HepG2 (cell line): ENCODE measurements around the gene OR5M8. TPM values are rescaled to one million over a fixed set of nuclear protein-coding genes. Genes with fewer than 3 reads are reported as not detected.

Experiments used
- ATAC-seq: fragments of 200-7000 bp; cut with Tn5 transposase; 3 replicates; pipeline ENCODE4 v1.9.1; 2020; ENCODE audit warnings: mild to moderate bottlenecking, moderate library complexity
- BruUV-seq: library from RNA; stranded (reverse); fragments of 400-500 nt; replicated peaks from 2 replicates; lab custom pipeline; 2021; lab: Mats Ljungman, UMichigan
- CTCF ChIA-PET: fragments of 300-600 bp; formaldehyde crosslinking; extraction: SDS; loops from one replicate; lab custom pipeline; 2021; ENCODE audit warnings: low total read pairs, inconsistent platforms, low intra/inter-chr PET ratio; lab: Yijun Ruan, JAX
- POLR2A ChIA-PET: fragments of 350-600 bp; sonication (Branson Sonifier 250); formaldehyde crosslinking; loops from one replicate; lab custom pipeline; 2020; ENCODE audit warnings: antibody characterized with exemption, inconsistent platforms; lab: Yijun Ruan, JAX
- DNase-seq: peaks from one replicate; pipeline ENCODE4 v3.0.0-alpha.2; 2015; ENCODE audit warnings: low spot score
- FAIRE-seq: peaks from 3 replicates; lab custom pipeline; 2011; peaks lifted over from hg19 to GRCh38; lab: Jason Lieb, UNC
- H2AFZ ChIP-seq: one replicate; pipeline ENCODE4 v1.6.1; 2011; ENCODE audit warnings: low read length, inconsistent platforms
- H3K27ac ChIP-seq: fragments of 300-600 bp; 3 replicates; pipeline ENCODE4 v1.8.0; 2011; ENCODE audit warnings: mixed run types, mild to moderate bottlenecking, mixed read lengths, low read length, inconsistent platforms; ENCODE audit not compliant: insufficient read depth; ENCODE audit errors: extremely low read length
- H3K27me3 ChIP-seq, 2 experiments: fragments of 200-600 bp in 1 of 2; 2 replicates in 1 of 2; 3 replicates in 1 of 2; pipeline versions ENCODE4 v1.6.0 to v1.8.0; 2011; ENCODE audit warnings: low read length in 2 of 2, mild to moderate bottlenecking in 2 of 2, moderate library complexity in 2 of 2, inconsistent platforms in 1 of 2; ENCODE audit not compliant: insufficient read depth in 2 of 2, control insufficient read depth in 1 of 2
- H3K36me3 ChIP-seq, 2 experiments: fragments of 200-600 bp in 1 of 2; replicated peaks in 1 of 2; 2 replicates in 1 of 2; 3 replicates in 1 of 2; pipeline versions ENCODE4 v1.5.1 to v1.8.0; 2011; ENCODE audit warnings: low read length in 2 of 2, inconsistent platforms in 1 of 2; ENCODE audit not compliant: insufficient read depth in 2 of 2, control insufficient read depth in 1 of 2
- H3K4me1 ChIP-seq: 2 replicates; pipeline ENCODE4 v1.5.1; 2012; ENCODE audit warnings: low read length, inconsistent platforms; ENCODE audit not compliant: insufficient read depth
- H3K4me2 ChIP-seq: 2 replicates; pipeline ENCODE4 v1.6.0; 2011; ENCODE audit warnings: low read depth, low read length, inconsistent platforms
- H3K4me3 ChIP-seq, 3 experiments: fragments of 200-600 bp in 1 of 3; sonication (generic), shearing (Covaris generic) in 1 of 3; replicated peaks in 1 of 3; 2 replicates each; pipeline ENCODE4 v1.5.1; 2011 to 2016; ENCODE audit warnings: low read length in 3 of 3, inconsistent platforms in 2 of 3, low read depth in 2 of 3, mild to moderate bottlenecking in 2 of 3, control low read depth in 1 of 3, mixed read lengths in 1 of 3; ENCODE audit not compliant: insufficient read depth in 1 of 3
- H3K79me2 ChIP-seq: one replicate; pipeline ENCODE4 v1.6.1; 2011; ENCODE audit warnings: low read length, inconsistent platforms; ENCODE audit not compliant: insufficient read depth
- H3K9ac ChIP-seq: 2 replicates; pipeline ENCODE4 v1.6.0; 2011; ENCODE audit warnings: mild to moderate bottlenecking, low read depth, low read length, inconsistent platforms; ENCODE audit not compliant: insufficient read depth
- H3K9me3 ChIP-seq: 2 replicates; pipeline ENCODE4 v1.5.1; 2012; ENCODE audit warnings: mild to moderate bottlenecking, low read length
- H4K20me1 ChIP-seq: 2 replicates; pipeline ENCODE4 v1.6.0; 2011; ENCODE audit warnings: inconsistent platforms, mild to moderate bottlenecking, low read length, moderate library complexity; ENCODE audit not compliant: insufficient read depth
- CHCHD3 ChIP-seq: sonication (generic); formaldehyde crosslinking; IDR thresholded peaks from 2 replicates; pipeline ENCODE4 v1.8.0; 2022; ENCODE audit warnings: mild to moderate bottlenecking, missing genetic modification reagents, moderate library complexity
- DR1 ChIP-seq: sonication (generic); formaldehyde crosslinking; IDR thresholded peaks from 2 replicates; pipeline ENCODE4 v1.8.0; 2021; ENCODE audit warnings: mild to moderate bottlenecking, missing genetic modification reagents, inconsistent platforms
- FOSL2 ChIP-seq: sonication (generic); formaldehyde crosslinking; IDR thresholded peaks from 2 replicates; pipeline ENCODE4 v1.4.0; 2020; ENCODE audit warnings: missing genetic modification reagents
- KLF6 ChIP-seq: IDR thresholded peaks from 2 replicates; pipeline ENCODE4 v1.8.0; 2016; ENCODE audit warnings: missing biosample characterization, missing genetic modification reagents
- WGBS: methylation state at CpG from one replicate; pipeline ENCODE4 v1.1.6; 2017; ENCODE audit warnings: low lambda C conversion rate; 5-methylcytosine and 5-hydroxymethylcytosine counted together
- in situ Hi-C: cut with HindIII; loops from 2 replicates; pipeline ENCODE4 v1.10.0; 2017; ENCODE audit warnings: low pct_unique_long_range_greater_than_20kb; ENCODE audit not compliant: extremely low pct_ligation_motif_present
- intact Hi-C: fragments of 100-400 bp; cut with micrococcal nuclease; formaldehyde crosslinking; loops from one replicate; pipeline ENCODE4 v1.10.0; 2022; ENCODE audit not compliant: unreplicated experiment
- polyA plus RNA-seq, 8 experiments: library from polyadenylated mRNA; depleted of rRNA in 3 of 8; stranded (reverse) in 7 of 8; unstranded in 1 of 8; fragments of >200 nt; fragmentation: Illumina TruSeq in 4 of 8; extraction: Trizol in 4 of 8; gene quantifications; 2 replicates each; pipeline versions ENCODE4 v1.2.1 to v1.2.3, GENCODE V29; 2011 to 2016; ENCODE audit warnings: low read depth in 4 of 8, missing spikeins in 1 of 8, mixed read lengths in 1 of 8; ENCODE audit not compliant: insufficient read depth in 1 of 8
- total RNA-seq, 5 experiments: library from RNA; depleted of rRNA; stranded (reverse); fragments of >200 nt; fragmentation: Illumina TruSeq; extraction: Trizol; gene quantifications; 2 replicates each; pipeline ENCODE4 v1.2.3, GENCODE V29; 2016; ENCODE audit warnings: low read depth in 1 of 5
- TF ChIP-seq, protein P1 (sequence below): IDR thresholded peaks from 2 replicates; pipeline ENCODE4 v1.6.1; 2016; ENCODE audit warnings: low read depth
- TF ChIP-seq, protein P2 (sequence below): sonication (generic); formaldehyde crosslinking; conservative IDR thresholded peaks from 2 replicates; pipeline ENCODE4 v1.4.0; 2020; ENCODE audit warnings: missing genetic modification reagents
- TF ChIP-seq, protein P3 (sequence below): sonication (generic); formaldehyde crosslinking; IDR thresholded peaks from 2 replicates; pipeline ENCODE4 v1.5.1; 2020; ENCODE audit warnings: mild to moderate bottlenecking, missing genetic modification reagents, borderline replicate concordance

Gene OR5M8
- total and polyA plus RNA-seq, 2 of the 13 experiments (the other 11 are each of a cell fraction or from before 2014, with no cell fraction given) = not detected

DNA sequence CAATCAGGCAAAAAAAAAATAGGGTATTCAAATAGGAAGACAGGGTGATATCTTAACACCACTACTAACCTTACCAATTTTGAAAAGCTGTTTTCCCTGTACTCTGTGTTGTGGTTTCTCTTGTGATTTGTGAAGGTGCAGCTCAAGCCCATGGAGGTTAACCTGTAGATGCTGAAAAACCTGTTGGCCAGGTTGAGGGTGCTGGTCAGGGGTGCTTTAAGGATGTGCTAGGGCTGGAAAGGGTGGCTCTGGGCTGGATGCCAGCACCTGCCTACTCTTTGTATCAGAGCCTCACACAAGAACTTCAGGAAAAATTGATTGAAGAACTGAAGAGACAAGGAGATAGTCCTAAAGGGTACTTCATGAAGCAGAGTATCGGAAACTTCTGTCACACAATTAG, 18.3 kb upstream of the OR5M8 start (continued):
- TF ChIP-seq FOSL2 (CRISPR knock-in tag) = no peak
- TF ChIP-seq, protein P1, sequence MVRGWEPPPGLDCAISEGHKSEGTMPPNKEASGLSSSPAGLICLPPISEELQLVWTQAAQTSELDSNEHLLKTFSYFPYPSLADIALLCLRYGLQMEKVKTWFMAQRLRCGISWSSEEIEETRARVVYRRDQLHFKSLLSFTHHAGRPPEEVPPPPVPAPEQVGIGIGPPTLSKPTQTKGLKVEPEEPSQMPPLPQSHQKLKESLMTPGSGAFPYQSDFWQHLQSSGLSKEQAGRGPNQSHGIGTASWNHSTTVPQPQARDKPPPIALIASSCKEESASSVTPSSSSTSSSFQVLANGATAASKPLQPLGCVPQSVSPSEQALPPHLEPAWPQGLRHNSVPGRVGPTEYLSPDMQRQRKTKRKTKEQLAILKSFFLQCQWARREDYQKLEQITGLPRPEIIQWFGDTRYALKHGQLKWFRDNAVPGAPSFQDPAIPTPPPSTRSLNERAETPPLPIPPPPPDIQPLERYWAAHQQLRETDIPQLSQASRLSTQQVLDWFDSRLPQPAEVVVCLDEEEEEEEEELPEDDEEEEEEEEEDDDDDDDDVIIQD (CRISPR knock-in tag) = no peak
- TF ChIP-seq DR1 (CRISPR knock-in tag) = no peak
- no peak for TF ChIP-seq KLF6 (CRISPR knock-in tag)
- TF ChIP-seq, protein P2, sequence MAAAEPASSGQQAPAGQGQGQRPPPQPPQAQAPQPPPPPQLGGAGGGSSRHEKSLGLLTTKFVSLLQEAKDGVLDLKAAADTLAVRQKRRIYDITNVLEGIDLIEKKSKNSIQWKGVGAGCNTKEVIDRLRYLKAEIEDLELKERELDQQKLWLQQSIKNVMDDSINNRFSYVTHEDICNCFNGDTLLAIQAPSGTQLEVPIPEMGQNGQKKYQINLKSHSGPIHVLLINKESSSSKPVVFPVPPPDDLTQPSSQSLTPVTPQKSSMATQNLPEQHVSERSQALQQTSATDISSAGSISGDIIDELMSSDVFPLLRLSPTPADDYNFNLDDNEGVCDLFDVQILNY = no peak

DNA sequence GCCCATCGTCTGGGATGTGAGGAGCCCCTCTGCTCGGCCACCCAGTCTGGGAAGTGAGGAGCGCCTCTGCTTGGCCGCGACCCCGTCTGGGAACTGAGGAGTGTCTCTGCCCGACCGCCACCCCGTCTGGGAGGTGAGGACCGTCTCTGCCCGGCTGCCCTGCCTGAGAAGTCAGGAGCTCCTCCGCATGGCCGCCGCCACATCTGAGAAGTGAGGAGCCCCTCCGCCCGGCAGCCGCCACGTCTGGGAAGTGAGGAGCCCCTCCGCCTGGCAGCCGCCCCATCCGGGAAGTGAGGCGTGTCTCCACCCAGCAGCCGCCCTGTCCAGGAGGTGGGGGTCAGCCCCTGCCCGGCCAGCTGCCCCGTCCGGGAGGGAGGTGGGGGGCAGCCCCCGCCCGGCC, 5.8 kb upstream of the OR5M8 start:
- ATAC-seq = no peak
- CTCF ChIA-PET = no interaction called here
- TF ChIP-seq CHCHD3 = no peak
- TF ChIP-seq, protein P3, sequence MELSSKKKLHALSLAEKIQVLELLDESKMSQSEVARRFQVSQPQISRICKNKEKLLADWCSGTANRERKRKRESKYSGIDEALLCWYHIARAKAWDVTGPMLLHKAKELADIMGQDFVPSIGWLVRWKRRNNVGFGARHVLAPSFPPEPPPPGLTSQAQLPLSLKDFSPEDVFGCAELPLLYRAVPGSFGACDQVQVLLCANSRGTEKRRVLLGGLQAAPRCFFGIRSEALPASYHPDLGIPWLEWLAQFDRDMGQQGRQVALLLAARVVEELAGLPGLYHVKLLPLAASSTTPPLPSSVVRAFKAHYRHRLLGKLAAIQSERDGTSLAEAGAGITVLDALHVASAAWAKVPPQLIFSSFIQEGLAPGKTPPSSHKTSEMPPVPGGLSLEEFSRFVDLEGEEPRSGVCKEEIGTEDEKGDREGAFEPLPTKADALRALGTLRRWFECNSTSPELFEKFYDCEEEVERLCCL (CRISPR knock-in tag) = no peak
- H3K9me3 ChIP-seq = no peaks in the 10 kb centered on the region; the same call in 1 of the 2 replicates
- no peaks in the 10 kb centered on the region for H3K79me2 ChIP-seq
- no peaks in the 10 kb centered on the region for H3K27me3 ChIP-seq
- H3K4me3 ChIP-seq = no peak overlapping the region
- no peaks in the 10 kb centered on the region for H4K20me1 ChIP-seq
- H3K4me2 ChIP-seq = no peak overlapping the region
- H2AFZ ChIP-seq = no peak overlapping the region
- DNase-seq = no peak
- in situ Hi-C loops = no loop called here
- POLR2A ChIA-PET = no interaction called here
- no peak overlapping the region for H3K9ac ChIP-seq
- 97% methylated on average over 7 of the region's 28 CpGs for WGBS
- H3K36me3 ChIP-seq = no peaks in the 10 kb centered on the region
- FAIRE-seq = no peak
- no peak overlapping the region for H3K27ac ChIP-seq
- intact Hi-C loops = no loop called here
- H3K4me1 ChIP-seq = no peaks in the 10 kb centered on the region
- no TSS peak for BruUV-seq
